HAP-1 (cell line): ENCODE measurements around the gene ADAM8.

Source experiments
- DNase-seq, 2 experiments: peaks; one replicate each; pipeline ENCODE4 v3.0.0-alpha.2; 2016 to 2020; ENCODE audit warnings: low spot score in 2 of 2
- H3K27me3 ChIP-seq: fragments of 250-450 bp; sonication (Bioruptor Pico); 2 replicates; pipeline ENCODE4 v1.5.1; 2020; ENCODE audit warnings: low read depth, mild to moderate bottlenecking, moderate library complexity
- H3K36me3 ChIP-seq: fragments of 250-450 bp; sonication (Bioruptor Pico); replicated peaks from 2 replicates; pipeline ENCODE4 v1.5.1; 2020; ENCODE audit warnings: mild to moderate bottlenecking
- H3K4me1 ChIP-seq: fragments of 250-450 bp; sonication (Bioruptor Pico); 2 replicates; pipeline ENCODE4 v1.5.1; 2020; ENCODE audit warnings: mild to moderate bottlenecking
- H3K4me3 ChIP-seq: fragments of 250-450 bp; sonication (Bioruptor Pico); 2 replicates; pipeline ENCODE4 v1.5.1; 2020; ENCODE audit warnings: mild to moderate bottlenecking, moderate library complexity
- H3K9me3 ChIP-seq: fragments of 250-450 bp; sonication (Bioruptor Pico); 2 replicates; pipeline ENCODE4 v1.5.1; 2020; ENCODE audit warnings: mild to moderate bottlenecking, moderate library complexity
- in situ Hi-C: fragments of 300-500 bp; cut with MboI; formaldehyde crosslinking; loops from 3 replicates; pipeline ENCODE4 v1.14.3; 2020; ENCODE audit warnings: low sequenced_read_pairs, inconsistent platforms, mixed read lengths

ADAM8 gene

GRCh38 chr10:133282846-133283390, 6.2 kb upstream of the ADAM8 start:
- Histone ChIP-seq H3K9me3 (no peaks in the 10 kb centered on the region), H3K27me3 (no peaks in the 10 kb centered on the region), H3K36me3 (peaks cover 57% of the 10 kb centered on the region), H3K4me3 (no peak overlapping the region), H3K4me1 (no peaks in the 10 kb centered on the region)
- in situ Hi-C loops, result no loop called here
- no peak for DNase-seq

DNA sequence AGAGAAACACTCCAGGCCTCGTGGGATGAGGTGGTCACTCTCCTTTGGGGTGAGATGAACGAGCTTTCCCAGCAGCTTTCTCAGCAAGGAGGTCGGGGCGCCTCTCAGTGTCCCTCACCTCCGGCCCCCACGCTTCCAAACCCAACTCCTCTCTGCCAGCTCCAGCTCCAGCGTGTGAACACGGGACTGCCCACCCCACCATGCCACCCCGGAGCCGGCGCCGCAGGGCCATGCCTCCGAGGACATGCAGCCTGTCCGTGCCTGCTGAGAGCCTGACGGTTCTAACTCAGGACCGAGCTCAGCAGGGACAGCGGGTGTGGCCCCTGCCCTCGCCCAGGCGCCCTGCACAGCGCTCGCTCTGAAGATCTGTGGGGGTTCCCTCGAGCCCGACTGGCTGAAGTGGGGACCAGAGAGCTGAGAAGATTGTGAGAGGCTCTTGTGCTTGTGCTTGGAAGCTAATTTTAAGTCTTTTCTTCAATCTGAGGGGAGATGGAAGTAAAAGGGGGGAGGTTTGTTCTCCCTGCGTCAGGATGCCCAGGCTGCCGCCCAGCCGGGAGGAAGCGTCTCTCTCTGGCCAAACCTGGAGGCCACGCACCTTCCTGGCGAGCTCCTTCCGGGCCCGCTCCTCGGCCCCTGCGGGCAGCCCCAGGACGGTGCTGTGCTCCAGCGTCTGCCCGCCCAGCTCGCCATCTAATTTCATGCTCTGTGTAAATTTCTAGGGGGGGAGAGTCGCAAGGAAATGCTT, 5.1 kb upstream of the ADAM8 start:
- Histone ChIP-seq H3K9me3 (no peaks in the 10 kb centered on the region), H3K4me3 (no peak overlapping the region), H3K27me3 (no peaks in the 10 kb centered on the region), H3K4me1 (no peaks in the 10 kb centered on the region), H3K36me3 (peaks cover 54% of the 10 kb centered on the region)
- DNase-seq, result no peak
- in situ Hi-C loops, result no loop called here

DNA sequence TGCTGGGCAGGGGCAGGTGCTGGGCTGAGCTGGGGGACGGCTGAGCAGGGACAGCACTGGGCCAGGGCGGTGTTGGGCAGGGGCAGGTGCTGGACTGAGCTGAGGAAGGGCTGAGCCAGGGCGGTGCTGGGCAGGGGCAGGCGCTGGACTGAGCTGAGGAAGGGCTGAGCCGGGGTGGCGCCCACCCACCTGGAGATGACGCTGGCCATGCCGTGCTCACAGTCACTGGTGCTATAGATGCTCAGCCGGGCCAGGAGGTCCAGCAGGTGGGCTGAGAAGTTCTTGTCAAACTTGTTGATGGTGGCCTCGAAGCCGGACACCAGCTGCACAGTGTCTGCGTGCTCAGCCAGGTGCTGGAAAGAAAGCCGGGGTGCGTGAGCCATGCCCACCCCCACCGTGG, 4.4 kb upstream of the ADAM8 start:
- H3K9me3 ChIP-seq, result no peaks in the 10 kb centered on the region
- H3K4me1 ChIP-seq, result no peaks in the 10 kb centered on the region
- peaks cover 50% of the 10 kb centered on the region for H3K36me3 ChIP-seq
- in situ Hi-C loops, result no loop called here
- no peak overlapping the region for H3K4me3 ChIP-seq
- no peaks in the 10 kb centered on the region for H3K27me3 ChIP-seq
- no peak for DNase-seq

- Histone ChIP-seq H3K4me1 (no peaks in the 10 kb centered on the region), H3K36me3 (peaks cover 47% of the 10 kb centered on the region), H3K27me3 (no peaks in the 10 kb centered on the region), H3K9me3 (no peaks in the 10 kb centered on the region), H3K4me3 (no peak overlapping the region)
- no peak for DNase-seq
- in situ Hi-C loops, result no loop called here
Observed at GRCh38 chr10:133280391-133281059, 3.9 kb upstream of the ADAM8 start.

GRCh38 chr10:133279326-133280226, 2.9 kb upstream of the ADAM8 start:
- no peaks in the 10 kb centered on the region for H3K4me1 ChIP-seq
- no peak for DNase-seq
- H3K27me3 ChIP-seq, result no peaks in the 10 kb centered on the region
- in situ Hi-C loops, result no loop called here
- no peak overlapping the region for H3K4me3 ChIP-seq
- H3K36me3 ChIP-seq, result peaks cover 37% of the 10 kb centered on the region
- no peaks in the 10 kb centered on the region for H3K9me3 ChIP-seq

GRCh38 chr10:133278577-133279265, 2.1 kb upstream of the ADAM8 start:
- H3K9me3 ChIP-seq, result no peaks in the 10 kb centered on the region
- H3K36me3 ChIP-seq, result peaks cover 29% of the 10 kb centered on the region
- H3K4me3 ChIP-seq, result no peak overlapping the region
- H3K27me3 ChIP-seq, result no peaks in the 10 kb centered on the region
- no peaks in the 10 kb centered on the region for H3K4me1 ChIP-seq
- no peak for DNase-seq
- in situ Hi-C loops, result no loop called here

DNA sequence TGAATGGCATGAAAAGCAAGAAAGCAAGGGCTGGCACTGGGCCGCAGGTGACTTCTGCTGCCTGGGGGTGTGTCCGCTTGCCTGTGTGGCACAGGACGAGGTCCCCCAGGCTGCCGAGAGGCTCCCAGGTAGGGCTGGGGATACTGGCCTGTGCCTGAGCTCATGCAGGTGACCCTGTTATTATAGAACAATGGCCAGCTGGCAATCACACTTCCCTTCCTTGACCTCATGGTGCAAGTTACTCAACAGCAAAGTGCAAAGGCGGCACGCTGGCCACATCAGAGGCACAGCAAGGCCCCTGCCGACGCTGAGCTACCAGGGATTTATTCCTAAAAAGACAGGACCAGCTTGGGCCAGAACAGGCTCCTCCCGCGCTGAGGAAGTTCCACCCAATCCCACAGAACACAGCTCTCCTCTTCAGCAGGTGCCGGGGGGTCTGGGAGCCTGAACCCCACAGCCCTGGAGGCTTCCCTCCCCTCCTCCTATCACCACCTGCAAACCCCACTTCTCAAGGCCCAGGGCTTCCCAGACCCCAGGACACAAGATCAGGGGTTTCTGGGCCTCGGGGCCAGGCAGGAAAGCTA, 1.4 kb upstream of the ADAM8 start:
- in situ Hi-C loops, result no loop called here
- H3K4me1 ChIP-seq, result no peaks in the 10 kb centered on the region
- H3K36me3 ChIP-seq, result peaks cover 25% of the 10 kb centered on the region

GRCh38 chr10:133277277-133277992, 767 bp upstream of the ADAM8 start:
- H3K36me3 ChIP-seq, result peaks cover 19% of the 10 kb centered on the region
- in situ Hi-C loops, result no loop called here
- no peak for DNase-seq
- no peaks in the 10 kb centered on the region for H3K9me3 ChIP-seq
- no peaks in the 10 kb centered on the region for H3K27me3 ChIP-seq
- no peak overlapping the region for H3K4me3 ChIP-seq
- no peaks in the 10 kb centered on the region for H3K4me1 ChIP-seq

More for the DNA sequence above, 1.4 kb upstream of the ADAM8 start:
- Histone ChIP-seq H3K27me3 (no peaks in the 10 kb centered on the region), H3K9me3 (no peaks in the 10 kb centered on the region), H3K4me3 (no peak overlapping the region)
- DNase-seq, result no peak

- Histone ChIP-seq H3K27me3 (no peaks in the 10 kb centered on the region), H3K4me1 (no peaks in the 10 kb centered on the region), H3K4me3 (no peak overlapping the region), H3K36me3 (peaks cover 8% of the 10 kb centered on the region; the same call in 1 of the 2 replicates), H3K9me3 (no peaks in the 10 kb centered on the region)
- in situ Hi-C loops, result no loop called here
- DNase-seq, result no peak
Observed at GRCh38 chr10:133276100-133276434, 601 bp downstream of the ADAM8 start.

DNA sequence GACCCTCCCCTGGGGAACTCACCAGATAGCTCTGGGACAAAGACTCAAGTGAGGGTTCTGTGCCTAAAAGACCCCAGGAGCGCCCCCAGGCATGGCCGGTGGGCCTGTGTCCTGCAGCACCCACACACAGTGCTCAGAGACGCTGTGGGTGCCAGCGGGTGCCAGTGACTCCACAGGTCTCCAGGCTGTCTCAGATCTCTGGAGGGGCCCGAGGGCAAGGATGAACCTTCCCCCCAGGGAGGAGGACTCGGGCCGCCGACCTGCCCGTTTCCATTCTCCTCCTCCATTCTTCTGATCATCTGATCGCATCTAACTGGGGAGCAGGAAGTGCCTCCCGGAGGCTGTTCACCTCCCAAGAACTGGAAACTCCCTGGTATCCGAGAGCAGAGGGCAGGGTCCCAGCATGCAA, 980 bp downstream of the ADAM8 start:
- no peaks in the 10 kb centered on the region for H3K4me1 ChIP-seq
- in situ Hi-C loops, result no loop called here
- H3K4me3 ChIP-seq, result no peak overlapping the region

GRCh38 chr10:133274751-133275683, 1.7 kb downstream of the ADAM8 start:
- no peak for DNase-seq
- no peak overlapping the region for H3K4me3 ChIP-seq
- H3K36me3 ChIP-seq, result peaks cover 6% of the 10 kb centered on the region; the same call in 1 of the 2 replicates
- no peaks in the 10 kb centered on the region for H3K9me3 ChIP-seq
- no peaks in the 10 kb centered on the region for H3K4me1 ChIP-seq
- no peaks in the 10 kb centered on the region for H3K27me3 ChIP-seq
- in situ Hi-C loops, result no loop called here

More for the DNA sequence above, 980 bp downstream of the ADAM8 start:
- Histone ChIP-seq H3K36me3 (peaks cover 8% of the 10 kb centered on the region; the same call in 1 of the 2 replicates), H3K27me3 (no peaks in the 10 kb centered on the region), H3K9me3 (no peaks in the 10 kb centered on the region)
- no peak for DNase-seq
